NT2/D1 (cell line): ENCODE results near the gene RMDN2.

Experiments used
- SUZ12 ChIP-seq: IDR thresholded peaks from 2 replicates; pipeline ENCODE4 v1.6.1; 2011; ENCODE audit not compliant: insufficient read length, insufficient read depth; ENCODE audit errors: extremely low read depth
- YY1 ChIP-seq: IDR thresholded peaks from 2 replicates; pipeline ENCODE4 v1.6.1; 2011; ENCODE audit not compliant: insufficient read length, insufficient read depth
- ZNF274 ChIP-seq: IDR thresholded peaks from 2 replicates; pipeline ENCODE4 v1.6.1; 2011; ENCODE audit warnings: mild to moderate bottlenecking, low read depth, low read length

- no peak for TF ChIP-seq YY1
- TF ChIP-seq ZNF274, result no peak
- no peak for TF ChIP-seq SUZ12
Measured at GRCh38 chr2:38039121-38039910, 114.2 kb downstream of the RMDN2 start.
